ENCODE data around the gene CEP85. TPM values are rescaled to one million over a fixed set of nuclear protein-coding genes. Genes with fewer than 3 reads are reported as not detected.
A peak's percentile ranks its signal among the peaks of the same experiment; 100 is the strongest.

CEP85 gene
- total RNA-seq, 6 donors from 2014 or later, result 10.1 to 16.8 (median 10.7) TPM

GRCh38 chr1:26275580-26276431, 41.8 kb downstream of the CEP85 start:
- Histone ChIP-seq H3K27ac (peak overlapping the region; percentile 92 to 99 (median 98)), H3K4me1 (peaks cover 49 to 54% (median 53%) of the 10 kb centered on the region in 4 donors), H3K27me3 (peaks cover 0 to 4% (median 0%) of the 10 kb centered on the region in 4 donors), H3K9me3 (no peaks in the 10 kb centered on the region), H3K4me3 (peak overlapping the region in 1 of 4 donors; percentile 11), H3K36me3 (peaks cover 0 to 9% (median 0%) of the 10 kb centered on the region in 4 donors)
- peak; percentile 73 to 93 (median 92) for TF ChIP-seq CTCF (IDR thresholded peaks at IDR 0.05)
- peak in 1 of 4 donors; percentile 39 for TF ChIP-seq EP300 (IDR thresholded peaks at IDR 0.05)
- TF ChIP-seq POLR2A (IDR thresholded peaks at IDR 0.05), result peak in 2 of 4 donors; percentile 42 to 54
- peak in 1 of 2 donors; percentile 55 for TF ChIP-seq POLR2AphosphoS5 (IDR thresholded peaks at IDR 0.05)
- DNase-seq (peak in 1 of 2 donors; percentile 92), ATAC-seq (ENCODE audit: low FRiP score in 2 of 2) (peak; percentile 86 to 87)
- 0 to 30% methylated on average over 3 of the region's 3 CpGs for WGBS, 2 donors

- Histone ChIP-seq H3K36me3 (peaks cover 0 to 12% (median 2%) of the 10 kb centered on the region in 4 donors), H3K27ac (peak overlapping the region; percentile 92 to 99 (median 98)), H3K27me3 (peaks cover 0 to 4% (median 0%) of the 10 kb centered on the region in 4 donors), H3K9me3 (no peaks in the 10 kb centered on the region), H3K4me1 (peaks cover 55 to 61% (median 59%) of the 10 kb centered on the region in 4 donors), H3K4me3 (no peak overlapping the region)
- TF ChIP-seq POLR2A (IDR thresholded peaks at IDR 0.05), result no peak
- TF ChIP-seq EP300 (IDR thresholded peaks at IDR 0.05), result no peak
- no peak for TF ChIP-seq POLR2AphosphoS5 (IDR thresholded peaks at IDR 0.05)
- no peak for TF ChIP-seq CTCF (IDR thresholded peaks at IDR 0.05)
- DNase-seq (no peak), ATAC-seq (ENCODE audit: low FRiP score in 2 of 2) (no peak)
- WGBS, 2 donors, result 64 to 83% methylated on average over 2 of the region's 2 CpGs
These were observed 42.4 kb downstream of the CEP85 start for GRCh38 chr1:26276432-26276838.

- Histone ChIP-seq H3K27ac (peak overlapping the region; percentile 92 to 99 (median 98)), H3K4me3 (no peak overlapping the region), H3K4me1 (peaks cover 63 to 69% (median 66%) of the 10 kb centered on the region in 4 donors), H3K9me3 (no peaks in the 10 kb centered on the region), H3K36me3 (peaks cover 0 to 10% (median 5%) of the 10 kb centered on the region in 4 donors), H3K27me3 (peaks cover 0 to 4% (median 0%) of the 10 kb centered on the region in 4 donors)
- DNase-seq, result no peak
- TF ChIP-seq POLR2A (IDR thresholded peaks at IDR 0.05), result no peak
- no peak for TF ChIP-seq CTCF (IDR thresholded peaks at IDR 0.05)
- no peak for TF ChIP-seq EP300 (IDR thresholded peaks at IDR 0.05)
- TF ChIP-seq POLR2AphosphoS5 (IDR thresholded peaks at IDR 0.05), result no peak
- ATAC-seq (ENCODE audit: low FRiP score in 2 of 2), result no peak
- 85 to 96% methylated on average over 3 of the region's 3 CpGs for WGBS, 2 donors
These were observed 43.3 kb downstream of the CEP85 start for GRCh38 chr1:26277261-26277661.

GRCh38 chr1:26277719-26278118, 43.7 kb downstream of the CEP85 start:
- peaks cover 0 to 4% (median 0%) of the 10 kb centered on the region in 4 donors for H3K27me3 ChIP-seq
- H3K9me3 ChIP-seq, result no peaks in the 10 kb centered on the region
- no peak overlapping the region for H3K4me3 ChIP-seq
- H3K27ac ChIP-seq, result peak overlapping the region; percentile 92 to 99 (median 98)
- H3K36me3 ChIP-seq, result peaks cover 0 to 13% (median 7%) of the 10 kb centered on the region in 4 donors
- ATAC-seq (ENCODE audit: low FRiP score in 2 of 2) (no peak), DNase-seq (no peak)
- peaks cover 63 to 74% (median 69%) of the 10 kb centered on the region in 4 donors for H3K4me1 ChIP-seq
- 86 to 96% methylated on average over 1 of the region's 1 CpG for WGBS, 2 donors
- TF ChIP-seq EP300 (IDR thresholded peaks at IDR 0.05), result no peak
- no peak for TF ChIP-seq CTCF (IDR thresholded peaks at IDR 0.05)
- TF ChIP-seq POLR2AphosphoS5 (IDR thresholded peaks at IDR 0.05), result no peak
- no peak for TF ChIP-seq POLR2A (IDR thresholded peaks at IDR 0.05)

Data from upper lobe of left lung (tissue), 6 donors.